OCI-LY3 (cell line): ENCODE data around the gene BMPR1B.

Source experiments
- EZH2phosphoT487 ChIP-seq: fragments of 200-600 bp; shearing (Covaris generic); IDR thresholded peaks from 2 replicates; pipeline ENCODE4 v1.6.1; 2018; ENCODE audit warnings: antibody characterized with exemption, mixed run types, low read depth
- TF ChIP-seq, protein P1 (sequence below): fragments of 200-600, 300-600 bp; sonication (generic); IDR thresholded peaks from 2 replicates; pipeline ENCODE4 v1.5.1; 2014; ENCODE audit warnings: antibody characterized with exemption, low read length, low read depth

DNA sequence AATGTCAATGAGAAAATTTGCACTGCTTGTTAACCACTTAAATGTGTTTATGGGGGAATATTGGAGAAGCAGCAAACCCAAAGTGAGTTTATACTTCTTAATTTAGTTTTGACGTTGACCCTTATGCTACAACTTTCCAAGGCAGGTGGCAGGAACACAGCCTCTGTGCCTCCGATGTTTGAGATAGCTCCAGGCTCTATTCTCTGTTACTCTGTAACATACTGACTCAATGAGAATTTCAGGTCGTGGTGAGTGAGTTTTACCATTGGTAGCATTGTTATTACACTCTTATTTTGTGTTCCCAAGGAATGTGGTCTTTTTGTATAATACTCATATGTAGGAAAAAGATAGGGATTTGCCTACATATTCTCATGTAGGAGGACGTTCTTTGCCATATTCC is 210.7 kb downstream of the BMPR1B start:
- TF ChIP-seq EZH2phosphoT487, result no peak
- TF ChIP-seq, protein P1, sequence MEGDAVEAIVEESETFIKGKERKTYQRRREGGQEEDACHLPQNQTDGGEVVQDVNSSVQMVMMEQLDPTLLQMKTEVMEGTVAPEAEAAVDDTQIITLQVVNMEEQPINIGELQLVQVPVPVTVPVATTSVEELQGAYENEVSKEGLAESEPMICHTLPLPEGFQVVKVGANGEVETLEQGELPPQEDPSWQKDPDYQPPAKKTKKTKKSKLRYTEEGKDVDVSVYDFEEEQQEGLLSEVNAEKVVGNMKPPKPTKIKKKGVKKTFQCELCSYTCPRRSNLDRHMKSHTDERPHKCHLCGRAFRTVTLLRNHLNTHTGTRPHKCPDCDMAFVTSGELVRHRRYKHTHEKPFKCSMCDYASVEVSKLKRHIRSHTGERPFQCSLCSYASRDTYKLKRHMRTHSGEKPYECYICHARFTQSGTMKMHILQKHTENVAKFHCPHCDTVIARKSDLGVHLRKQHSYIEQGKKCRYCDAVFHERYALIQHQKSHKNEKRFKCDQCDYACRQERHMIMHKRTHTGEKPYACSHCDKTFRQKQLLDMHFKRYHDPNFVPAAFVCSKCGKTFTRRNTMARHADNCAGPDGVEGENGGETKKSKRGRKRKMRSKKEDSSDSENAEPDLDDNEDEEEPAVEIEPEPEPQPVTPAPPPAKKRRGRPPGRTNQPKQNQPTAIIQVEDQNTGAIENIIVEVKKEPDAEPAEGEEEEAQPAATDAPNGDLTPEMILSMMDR, result no peak
